GM20000 (cell line): ENCODE results near the gene BTBD19.

ENCODE experiments used
- DNase-seq: peaks from one replicate; pipeline ENCODE4 v3.0.0; 2012; ENCODE audit warnings: low spot score
- CTCF ChIP-seq: IDR thresholded peaks from 2 replicates; pipeline ENCODE4 v1.5.1; 2012; ENCODE audit warnings: mild to moderate bottlenecking, control low read depth; ENCODE audit errors: extremely low read depth, missing control alignments

The BTBD19 gene

GRCh38 chr1:44826375-44827196 is 18.3 kb downstream of the BTBD19 start:
- no peak for TF ChIP-seq CTCF
- no peak for DNase-seq

- TF ChIP-seq CTCF, result no peak
- no peak for DNase-seq
Observed at GRCh38 chr1:44827197-44828002, 19.1 kb downstream of the BTBD19 start.

- DNase-seq, result no peak
- no peak for TF ChIP-seq CTCF
Observed at GRCh38 chr1:44828003-44828651, 19.8 kb downstream of the BTBD19 start.

- no peak for DNase-seq
Observed at GRCh38 chr1:44828841-44829440, 20.6 kb downstream of the BTBD19 start.

GRCh38 chr1:44829506-44830384 is 21.4 kb downstream of the BTBD19 start:
- no peak for TF ChIP-seq CTCF
- DNase-seq, result no peak

More at GRCh38 chr1:44828841-44829440, 20.6 kb downstream of the BTBD19 start:
- TF ChIP-seq CTCF, result no peak

- DNase-seq, result no peak
- no peak for TF ChIP-seq CTCF
Observed at GRCh38 chr1:44830900-44831304, 22.6 kb downstream of the BTBD19 start.
